IMR-90 (cell line): ENCODE measurements around the gene HDAC7. TPM values are rescaled to one million over a fixed set of nuclear protein-coding genes. Genes with fewer than 3 reads are reported as not detected.

ENCODE experiments used
- ATAC-seq: fragments of 200-7000 bp; cut with Tn5 transposase; 2 replicates; pipeline ENCODE4 v1.9.1; 2020; ENCODE audit warnings: low read depth, mild to moderate bottlenecking, moderate library complexity
- BruUV-seq: library from RNA; stranded (reverse); fragments of 400-500 nt; replicated peaks from 2 replicates; lab custom pipeline; 2021; lab: Mats Ljungman, UMichigan
- CTCF ChIA-PET: fragments of 300-600 bp; formaldehyde crosslinking; extraction: SDS; loops from one replicate; lab custom pipeline; 2021; ENCODE audit warnings: antibody characterized with exemption; lab: Yijun Ruan, JAX
- POLR2A ChIA-PET: fragments of 300-600 bp; sonication (Branson Sonifier 250); formaldehyde crosslinking; loops from one replicate; lab custom pipeline; 2022; ENCODE audit warnings: antibody characterized with exemption; ENCODE audit not compliant: unreplicated experiment; lab: Charles Lee
- DNase-seq: peaks from one replicate; pipeline ENCODE4 v3.0.0; 2013
- H2AFZ ChIP-seq: replicated peaks from 2 replicates; pipeline ENCODE3; 2013; ENCODE audit warnings: low read length, mild to moderate bottlenecking; ENCODE audit not compliant: poor library complexity
- H2AK5ac ChIP-seq: 2 replicates; pipeline ENCODE4 v1.6.1; 2013; ENCODE audit warnings: low read depth, low read length, inconsistent platforms
- H2AK9ac ChIP-seq: replicated peaks from 2 replicates; pipeline ENCODE3; 2013; ENCODE audit warnings: mild to moderate bottlenecking, low read depth, low read length, moderate library complexity; ENCODE audit not compliant: poor library complexity
- H2BK120ac ChIP-seq: 2 replicates; pipeline ENCODE4 v1.6.1; 2013; ENCODE audit warnings: low read depth, low read length, inconsistent platforms
- H2BK15ac ChIP-seq: 3 replicates; pipeline ENCODE4 v1.6.1; 2013; ENCODE audit warnings: low read depth, low read length, inconsistent platforms
- H2BK20ac ChIP-seq: 2 replicates; pipeline ENCODE4 v1.6.1; 2013; ENCODE audit warnings: low read depth, mild to moderate bottlenecking, inconsistent platforms, low read length, moderate library complexity
- H2BK5ac ChIP-seq: 2 replicates; pipeline ENCODE4 v1.6.1; 2013; ENCODE audit warnings: mild to moderate bottlenecking, low read depth, low read length, inconsistent platforms; ENCODE audit not compliant: poor library complexity, severe bottlenecking
- H3K14ac ChIP-seq: replicated peaks from 2 replicates; pipeline ENCODE4 v1.6.1; 2013; ENCODE audit warnings: low read depth, low read length, inconsistent platforms
- H3K18ac ChIP-seq: 2 replicates; pipeline ENCODE4 v1.6.1; 2013; ENCODE audit warnings: low read depth, low read length, control low read depth
- H3K23ac ChIP-seq: 2 replicates; pipeline ENCODE4 v1.6.1; 2013; ENCODE audit warnings: low read depth, low read length, inconsistent platforms
- H3K27ac ChIP-seq: 2 replicates; pipeline ENCODE4 v1.5.1; 2013; ENCODE audit warnings: mild to moderate bottlenecking, control low read depth, low read length; ENCODE audit not compliant: insufficient read depth
- H3K27me3 ChIP-seq: 2 replicates; pipeline ENCODE4 v1.6.1; 2013; ENCODE audit warnings: low read length; ENCODE audit not compliant: control insufficient read depth, insufficient read depth
- H3K36me3 ChIP-seq: 2 replicates; pipeline ENCODE4 v1.6.1; 2013; ENCODE audit warnings: low read length, mixed read lengths; ENCODE audit not compliant: control insufficient read depth, insufficient read depth
- H3K4ac ChIP-seq: 2 replicates; pipeline ENCODE4 v1.6.1; 2013; ENCODE audit warnings: low read depth, low read length, inconsistent platforms
- H3K4me1 ChIP-seq: 2 replicates; pipeline ENCODE4 v1.6.1; 2013; ENCODE audit warnings: low read length, mixed read lengths; ENCODE audit not compliant: control insufficient read depth, insufficient read depth
- H3K4me2 ChIP-seq: 2 replicates; pipeline ENCODE4 v1.6.1; 2013; ENCODE audit warnings: low read depth, mild to moderate bottlenecking, control low read depth, low read length, moderate library complexity
- H3K4me3 ChIP-seq: 2 replicates; pipeline ENCODE4 v1.5.1; 2013; ENCODE audit warnings: low read depth, mild to moderate bottlenecking, control low read depth, low read length, moderate library complexity; ENCODE audit not compliant: insufficient read depth
- H3K56ac ChIP-seq: 2 replicates; pipeline ENCODE4 v1.6.1; 2013; ENCODE audit warnings: low read length, inconsistent platforms; ENCODE audit not compliant: insufficient read depth; ENCODE audit errors: extremely low read depth
- H3K79me1 ChIP-seq, 2 experiments: 2 replicates each; pipeline ENCODE4 v1.6.1; 2013; ENCODE audit warnings: low read length in 2 of 2, inconsistent platforms in 1 of 2, low read depth in 1 of 2
- H3K9ac ChIP-seq: 2 replicates; pipeline ENCODE4 v1.6.1; 2013; ENCODE audit warnings: low read depth, low read length, control low read depth
- H3K9me1 ChIP-seq: 2 replicates; pipeline ENCODE4 v1.6.1; 2013; ENCODE audit warnings: low read length, inconsistent platforms; ENCODE audit not compliant: insufficient read depth
- H3K9me3 ChIP-seq: 2 replicates; pipeline ENCODE4 v1.6.1; 2013; ENCODE audit warnings: low read length; ENCODE audit not compliant: control insufficient read depth, insufficient read depth
- H4K20me1 ChIP-seq: 2 replicates; pipeline ENCODE4 v1.6.1; 2013; ENCODE audit warnings: low read length, inconsistent platforms; ENCODE audit not compliant: insufficient read depth
- H4K5ac ChIP-seq: 2 replicates; pipeline ENCODE4 v1.6.1; 2013; ENCODE audit warnings: mild to moderate bottlenecking, low read depth, low read length, control low read depth
- H4K8ac ChIP-seq, 2 experiments: 2 replicates each; pipeline ENCODE4 v1.6.1; 2013; ENCODE audit warnings: low read depth in 2 of 2, low read length in 2 of 2, control low read depth in 1 of 2, inconsistent platforms in 1 of 2
- H4K91ac ChIP-seq: 2 replicates; pipeline ENCODE4 v1.6.1; 2013; ENCODE audit warnings: low read depth, low read length, inconsistent platforms; ENCODE audit not compliant: insufficient read depth
- BHLHE40 ChIP-seq: fragments of 150-350 bp; IDR thresholded peaks from 2 replicates; pipeline ENCODE4 v1.6.1; 2016; ENCODE audit warnings: mild to moderate bottlenecking, low read depth, low read length
- CHD1 ChIP-seq: IDR thresholded peaks from 2 replicates; pipeline ENCODE4 v1.6.1; 2012; ENCODE audit warnings: low read depth, low read length, improper control_type of control experiment
- MAFK ChIP-seq: IDR thresholded peaks from 2 replicates; pipeline ENCODE4 v1.6.1; 2012; ENCODE audit warnings: low read depth, low read length, improper control_type of control experiment
- MXI1 ChIP-seq: IDR thresholded peaks from 2 replicates; pipeline ENCODE4 v1.6.1; 2012; ENCODE audit warnings: low read depth, mild to moderate bottlenecking, low read length, moderate library complexity, borderline replicate concordance
- NFE2L2 ChIP-seq: fragments of 150-350 bp; IDR thresholded peaks from 2 replicates; pipeline ENCODE4 v1.6.1; 2016; ENCODE audit warnings: low read depth, mild to moderate bottlenecking, low read length
- RAD21 ChIP-seq: IDR thresholded peaks from 2 replicates; pipeline ENCODE4 v1.6.1; 2012; ENCODE audit warnings: low read length, improper control_type of control experiment
- RCOR1 ChIP-seq: IDR thresholded peaks from 2 replicates; pipeline ENCODE4 v1.6.1; 2012; ENCODE audit warnings: mild to moderate bottlenecking, low read length, improper control_type of control experiment; ENCODE audit not compliant: insufficient replicate concordance
- WGBS, 2 experiments: methylation state at CpG; one replicate each; pipeline versions ENCODE4 v1.1.5 to v1.1.7; 2013; ENCODE audit warnings: missing lambda C conversion rate in 2 of 2; ENCODE audit not compliant: insufficient read length in 1 of 2; ENCODE audit errors: extremely low coverage in 2 of 2; 5-methylcytosine and 5-hydroxymethylcytosine counted together
- dilution Hi-C: fragments of 300-500 bp; cut with HindIII; formaldehyde crosslinking; loops from one replicate; pipeline ENCODE4 v1.14.3; 2018; ENCODE audit warnings: low sequenced_read_pairs; ENCODE audit not compliant: unreplicated experiment
- in situ Hi-C: fragments of 300-500 bp; cut with MboI; formaldehyde crosslinking; loops from 3 replicates; pipeline ENCODE4 v1.14.3; 2019; ENCODE audit warnings: low sequenced_read_pairs, inconsistent platforms, mixed read lengths
- intact Hi-C: fragments of 100-400 bp; cut with micrococcal nuclease; formaldehyde crosslinking; loops from 2 replicates; pipeline ENCODE4 v1.10.0; 2022
- polyA plus RNA-seq, 3 experiments: library from polyadenylated mRNA; depleted of rRNA; stranded (reverse); fragments of >200 nt; gene quantifications; 2 replicates each; pipeline ENCODE4 v1.2.3, GENCODE V29; 2012; ENCODE audit warnings: low replicate concordance in 1 of 3
- total RNA-seq: library from RNA; depleted of rRNA; stranded (reverse); fragments of >200 nt; gene quantifications from 2 replicates; pipeline ENCODE4 v1.2.3, GENCODE V29; 2012
- TF ChIP-seq, protein P1 (sequence below): fragments of 150-350 bp; IDR thresholded peaks from 2 replicates; pipeline ENCODE4 v1.6.1; 2016; ENCODE audit warnings: low read depth, mild to moderate bottlenecking, low read length, moderate library complexity, borderline replicate concordance
- TF ChIP-seq, protein P2 (sequence below): conservative IDR thresholded peaks from 2 replicates; pipeline ENCODE4 v1.5.1; 2012; ENCODE audit warnings: mild to moderate bottlenecking, low read depth, low read length, improper control_type of control experiment

Gene HDAC7
- total and polyA plus RNA-seq, 2 of the 4 experiments (the other 2 are of a cell fraction), result 10.4 to 64.7 TPM

DNA sequence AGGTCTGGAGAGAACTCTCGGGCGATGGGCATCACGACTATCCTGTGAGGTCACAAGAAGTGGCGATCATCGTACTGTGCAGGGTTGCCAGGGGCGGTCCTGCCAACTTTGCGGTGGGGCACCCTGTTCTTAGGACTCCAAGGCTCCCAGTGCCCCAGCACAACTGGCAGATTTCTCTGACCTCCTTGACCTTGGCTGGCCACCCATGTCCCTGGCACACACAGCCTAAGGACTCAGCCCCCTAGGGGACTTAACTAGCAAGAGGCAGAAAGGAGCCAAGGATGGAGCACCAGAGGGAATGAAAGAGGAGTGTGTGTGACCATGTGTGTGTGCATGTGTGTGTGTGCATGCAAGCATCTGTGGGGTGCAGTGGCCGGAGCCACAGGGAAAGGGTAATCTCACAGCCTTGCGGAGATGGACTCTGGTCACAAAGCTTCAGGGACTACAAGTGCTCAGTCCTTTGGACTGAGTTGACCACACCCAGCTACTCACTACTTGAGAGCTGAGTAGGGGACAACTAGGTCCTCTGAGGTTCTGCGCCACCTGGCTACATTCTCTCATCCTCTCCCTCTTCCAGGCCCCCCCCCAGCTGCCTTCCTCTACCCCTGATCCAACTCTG, 32.9 kb downstream of the HDAC7 start:
- Histone ChIP-seq H3K4me2 (no peak overlapping the region), H2BK20ac (no peak overlapping the region), H4K5ac (no peak overlapping the region), H2AK9ac (no peak overlapping the region), H4K20me1 (peaks cover 11% of the 10 kb centered on the region; the same call in 1 of the 2 replicates), H3K27me3 (no peaks in the 10 kb centered on the region), H3K4me3 (no peak overlapping the region), H2BK5ac (no peak overlapping the region), H3K9me1 (no peaks in the 10 kb centered on the region), H3K23ac (no peak overlapping the region), H3K14ac (no peak overlapping the region), H3K79me1 (peaks cover 0 to 20% of the 10 kb centered on the region in 2 experiments), H3K27ac (no peak overlapping the region), H3K4ac (no peak overlapping the region), H4K8ac (no peak overlapping the region), H2AFZ (no peak overlapping the region), H3K9ac (no peak overlapping the region), H3K9me3 (no peaks in the 10 kb centered on the region), H2AK5ac (no peak overlapping the region), H2BK15ac (no peak overlapping the region), H3K56ac (no peak overlapping the region), H4K91ac (no peak overlapping the region), H3K36me3 (peaks cover 84% of the 10 kb centered on the region), H3K4me1 (no peaks in the 10 kb centered on the region), H2BK120ac (no peak overlapping the region), H3K18ac (no peak overlapping the region)
- intact Hi-C loops (no loop called here), in situ Hi-C loops (loop anchor here (5.0 kb wide), 1 partner anchor 41 kb away; no protein-coding TSS in a partner anchor), dilution Hi-C loops (loop anchor here (10.0 kb wide), 1 partner anchor 58 kb away; no protein-coding TSS in a partner anchor)
- ChIA-PET CTCF (no interaction called here), POLR2A (no interaction called here)
- BruUV-seq, result no TSS peak
- DNase-seq, result no peak
- no peak for ATAC-seq
- TF ChIP-seq NFE2L2 (no peak), CHD1 (no peak), BHLHE40 (no peak), MAFK (no peak), MXI1 (no peak), RAD21 (no peak), RCOR1 (no peak)
- TF ChIP-seq, protein P1, sequence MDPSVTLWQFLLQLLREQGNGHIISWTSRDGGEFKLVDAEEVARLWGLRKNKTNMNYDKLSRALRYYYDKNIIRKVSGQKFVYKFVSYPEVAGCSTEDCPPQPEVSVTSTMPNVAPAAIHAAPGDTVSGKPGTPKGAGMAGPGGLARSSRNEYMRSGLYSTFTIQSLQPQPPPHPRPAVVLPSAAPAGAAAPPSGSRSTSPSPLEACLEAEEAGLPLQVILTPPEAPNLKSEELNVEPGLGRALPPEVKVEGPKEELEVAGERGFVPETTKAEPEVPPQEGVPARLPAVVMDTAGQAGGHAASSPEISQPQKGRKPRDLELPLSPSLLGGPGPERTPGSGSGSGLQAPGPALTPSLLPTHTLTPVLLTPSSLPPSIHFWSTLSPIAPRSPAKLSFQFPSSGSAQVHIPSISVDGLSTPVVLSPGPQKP, result no peak
- TF ChIP-seq, protein P2, sequence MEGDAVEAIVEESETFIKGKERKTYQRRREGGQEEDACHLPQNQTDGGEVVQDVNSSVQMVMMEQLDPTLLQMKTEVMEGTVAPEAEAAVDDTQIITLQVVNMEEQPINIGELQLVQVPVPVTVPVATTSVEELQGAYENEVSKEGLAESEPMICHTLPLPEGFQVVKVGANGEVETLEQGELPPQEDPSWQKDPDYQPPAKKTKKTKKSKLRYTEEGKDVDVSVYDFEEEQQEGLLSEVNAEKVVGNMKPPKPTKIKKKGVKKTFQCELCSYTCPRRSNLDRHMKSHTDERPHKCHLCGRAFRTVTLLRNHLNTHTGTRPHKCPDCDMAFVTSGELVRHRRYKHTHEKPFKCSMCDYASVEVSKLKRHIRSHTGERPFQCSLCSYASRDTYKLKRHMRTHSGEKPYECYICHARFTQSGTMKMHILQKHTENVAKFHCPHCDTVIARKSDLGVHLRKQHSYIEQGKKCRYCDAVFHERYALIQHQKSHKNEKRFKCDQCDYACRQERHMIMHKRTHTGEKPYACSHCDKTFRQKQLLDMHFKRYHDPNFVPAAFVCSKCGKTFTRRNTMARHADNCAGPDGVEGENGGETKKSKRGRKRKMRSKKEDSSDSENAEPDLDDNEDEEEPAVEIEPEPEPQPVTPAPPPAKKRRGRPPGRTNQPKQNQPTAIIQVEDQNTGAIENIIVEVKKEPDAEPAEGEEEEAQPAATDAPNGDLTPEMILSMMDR, result no peak
- WGBS, 2 experiments, result 95% methylated on average over 4 of the region's 10 CpGs; no CpG with 5 or more reads in 1 of the 2 experiments
